HG03432 (cell line): ENCODE results near the gene BMP8B.
"Not testable (repeated sequence)": the region's sequence is repeated elsewhere in the genome, so short reads cannot be mapped to it uniquely, and the experiment has no call there.

ENCODE experiments used
- ATAC-seq: cut with Tn5 transposase; IDR thresholded peaks from one replicate; pipeline ENCODE4 v1.9.1; 2021; ENCODE audit warnings: mild to moderate bottlenecking, moderate library complexity; ENCODE audit not compliant: unreplicated experiment

BMP8B gene

DNA sequence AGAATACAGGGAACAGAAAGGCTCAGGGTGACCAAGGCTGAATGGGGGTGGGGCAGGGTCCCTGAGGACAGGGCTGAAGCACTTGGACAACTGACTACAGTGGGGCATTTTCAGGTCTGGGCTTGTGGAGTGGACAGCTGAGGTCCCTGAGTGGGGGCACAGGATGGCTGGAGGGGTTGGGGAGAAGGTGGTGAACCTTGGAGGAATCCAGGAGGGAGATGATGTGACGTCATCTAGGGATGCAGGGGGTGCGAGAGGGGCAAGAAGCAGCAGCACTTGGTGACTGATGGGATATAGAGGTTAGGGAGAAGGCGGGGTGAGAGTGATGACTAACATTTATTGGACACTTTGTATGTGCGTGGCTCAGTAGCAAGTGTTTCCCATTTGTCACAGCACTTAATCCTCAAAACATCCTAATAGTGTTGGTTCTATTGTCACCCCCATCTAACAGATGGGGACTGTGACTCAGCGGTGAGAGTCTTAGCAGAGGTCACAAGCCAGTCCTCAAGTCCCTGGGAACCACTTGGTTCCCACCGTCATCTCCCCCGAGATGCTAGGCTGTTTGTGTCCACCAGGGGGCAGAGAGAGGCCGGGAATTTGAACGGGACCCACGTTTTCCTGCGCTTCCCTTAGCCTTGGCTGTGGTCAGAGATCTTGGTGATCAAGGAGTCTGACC is 27.9 kb upstream of the BMP8B start:
- ATAC-seq, result peak; percentile 55

DNA sequence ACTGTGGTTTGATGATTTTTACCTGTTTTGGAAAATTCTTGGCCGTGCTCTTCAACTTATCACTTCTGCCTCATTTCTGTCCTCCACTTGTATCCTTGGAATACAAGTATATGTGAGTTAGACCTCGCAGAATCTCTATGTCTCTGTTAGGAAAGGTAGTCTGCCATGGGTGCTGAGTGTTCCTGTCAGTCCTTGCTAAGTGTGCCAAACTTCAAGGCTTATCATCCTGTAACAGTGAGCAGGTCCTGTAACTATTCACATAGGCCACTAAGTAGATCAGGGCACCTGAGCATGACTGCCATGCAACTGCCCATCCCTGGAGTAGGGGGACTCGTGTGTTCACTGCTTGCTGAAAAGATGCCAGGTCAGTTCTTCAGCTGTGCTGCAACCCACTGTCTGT is 24.2 kb upstream of the BMP8B start:
- ATAC-seq, result no peak

DNA sequence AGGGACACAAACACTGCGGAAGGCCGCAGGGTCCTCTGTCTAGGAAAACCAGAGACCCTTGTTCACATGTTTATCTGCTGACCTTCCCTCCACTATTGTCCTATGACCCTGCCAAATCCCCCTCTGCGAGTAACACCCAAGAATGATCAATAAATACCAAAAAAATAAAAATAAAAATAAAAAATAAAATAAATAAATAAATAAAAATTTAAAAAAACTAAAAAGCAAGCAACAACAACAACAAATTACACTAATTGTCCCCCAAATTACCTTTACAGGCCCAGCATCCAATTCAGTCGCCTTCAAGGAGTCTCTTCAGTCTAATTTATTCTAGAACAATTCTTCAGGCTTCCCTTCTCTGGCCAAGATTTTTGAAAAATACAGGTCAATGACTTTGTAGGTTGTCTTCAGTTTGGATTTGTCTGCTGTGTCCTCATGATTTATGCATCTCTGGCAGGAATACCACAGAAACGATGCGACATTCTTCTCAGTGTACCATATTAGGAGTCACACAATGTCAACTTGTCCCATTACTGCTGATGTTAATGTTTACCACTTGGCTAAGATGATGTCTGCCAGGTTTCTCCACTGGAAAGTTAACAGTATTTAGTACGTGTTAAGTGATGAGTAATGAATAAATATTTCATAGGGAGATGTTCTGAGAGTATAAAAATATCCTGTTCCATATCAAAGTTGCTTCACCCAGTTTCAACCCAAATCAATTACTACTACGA is 20.3 kb upstream of the BMP8B start:
- ATAC-seq, result no peak

DNA sequence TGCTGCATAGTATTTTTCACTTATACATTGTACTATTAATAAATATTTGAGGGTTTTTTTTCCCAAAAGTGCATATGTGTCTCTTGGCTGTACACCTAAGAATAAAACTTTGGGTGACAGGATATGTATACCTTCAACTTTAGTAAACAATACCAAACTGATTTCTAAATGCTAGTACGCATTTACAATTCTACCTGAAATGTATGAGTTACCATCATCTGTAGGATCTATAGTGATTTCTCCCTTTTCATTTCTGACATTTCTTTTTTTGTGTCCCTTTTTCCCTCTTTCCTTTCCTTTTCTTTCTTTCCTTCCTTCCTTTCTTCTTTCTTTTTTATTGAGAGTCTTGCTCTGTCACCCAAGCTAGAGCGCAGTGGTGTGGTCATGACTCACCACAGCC is 16.7 kb upstream of the BMP8B start:
- ATAC-seq, result no peak

DNA sequence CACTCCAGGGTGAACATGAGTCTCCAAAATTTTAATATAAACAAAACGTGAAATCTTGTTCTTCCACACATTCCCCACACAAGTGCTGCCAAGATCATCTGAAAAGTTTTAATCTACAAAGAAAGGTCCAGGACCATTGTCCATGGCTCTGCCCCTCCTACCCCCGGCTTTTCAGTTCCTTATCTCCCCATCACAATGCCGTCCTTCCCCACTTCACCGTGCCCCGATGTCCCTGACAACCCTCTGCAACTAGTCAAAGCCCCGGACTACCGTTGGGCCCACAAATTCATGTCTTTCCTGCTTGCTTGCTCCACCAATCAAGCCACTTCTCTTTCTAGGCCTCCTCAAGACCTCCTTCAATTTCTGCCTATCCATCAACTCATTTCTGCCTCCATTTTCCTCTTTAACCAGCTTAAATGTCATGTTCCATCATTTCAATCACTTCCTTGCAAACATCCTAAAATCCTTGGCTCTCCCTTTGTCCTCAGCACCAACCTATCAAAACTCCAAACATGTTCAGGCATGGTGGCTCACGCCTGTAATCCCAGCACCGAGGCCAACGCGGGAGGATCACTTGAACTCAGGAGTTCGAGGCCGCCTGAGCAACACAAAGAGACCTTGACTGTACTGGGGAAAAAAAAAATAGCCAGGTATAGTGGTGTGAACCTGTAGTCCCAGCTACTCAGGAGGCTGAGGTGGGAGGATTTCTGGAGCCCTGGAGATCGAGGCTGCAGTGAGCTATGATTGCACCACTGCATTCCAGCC is 14.0 kb upstream of the BMP8B start:
- ATAC-seq, result no peak

DNA sequence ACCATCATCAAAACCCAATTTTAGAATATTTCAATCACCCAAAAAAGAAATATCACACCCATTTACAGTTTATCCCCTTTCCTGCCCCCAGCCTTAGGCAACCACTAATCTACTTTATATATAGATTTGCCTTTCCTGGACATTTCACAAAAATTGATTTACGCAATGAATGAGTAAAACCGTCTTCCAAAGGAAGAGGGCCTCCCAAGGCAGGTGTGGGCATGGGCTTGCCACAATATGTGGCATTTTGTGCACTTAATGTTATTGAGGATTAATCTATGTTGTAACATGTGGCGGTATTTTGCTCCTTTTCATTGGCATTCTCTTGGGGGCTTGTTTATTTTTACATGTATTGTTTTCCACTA is 11.8 kb upstream of the BMP8B start:
- no peak for ATAC-seq

DNA sequence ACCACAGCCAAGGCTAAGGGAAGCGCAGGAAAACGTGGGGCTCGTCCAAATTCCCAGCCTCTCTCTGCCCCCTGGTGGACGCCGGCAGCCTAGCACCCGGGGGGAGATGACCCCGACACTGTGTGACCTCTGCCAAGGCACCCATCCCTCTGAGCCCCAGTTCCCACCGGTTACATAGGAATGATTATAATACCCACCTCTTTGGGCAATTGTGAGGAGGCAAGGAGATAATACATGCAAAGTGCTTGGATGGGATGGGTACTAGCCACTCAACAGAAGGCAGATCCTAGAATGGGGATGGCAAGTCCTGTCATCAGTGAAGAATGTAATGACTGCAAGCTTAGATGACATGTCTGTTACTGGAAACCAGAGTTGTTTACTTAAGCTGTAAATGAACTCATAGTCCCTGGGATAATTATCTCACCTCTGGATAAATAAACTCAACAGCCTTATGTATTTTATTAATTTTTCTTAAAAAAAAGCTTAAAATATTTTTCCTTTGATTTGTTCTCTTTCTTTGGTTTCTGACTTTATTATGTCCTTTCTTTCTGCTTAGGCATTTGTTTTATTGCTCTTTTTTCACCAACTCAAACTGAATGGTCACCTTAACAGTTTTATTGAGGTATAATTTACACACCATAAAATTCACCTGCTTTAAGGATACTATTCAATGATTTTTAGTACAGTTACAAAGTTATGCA is 11.3 kb upstream of the BMP8B start:
- peak; percentile 60 for ATAC-seq

DNA sequence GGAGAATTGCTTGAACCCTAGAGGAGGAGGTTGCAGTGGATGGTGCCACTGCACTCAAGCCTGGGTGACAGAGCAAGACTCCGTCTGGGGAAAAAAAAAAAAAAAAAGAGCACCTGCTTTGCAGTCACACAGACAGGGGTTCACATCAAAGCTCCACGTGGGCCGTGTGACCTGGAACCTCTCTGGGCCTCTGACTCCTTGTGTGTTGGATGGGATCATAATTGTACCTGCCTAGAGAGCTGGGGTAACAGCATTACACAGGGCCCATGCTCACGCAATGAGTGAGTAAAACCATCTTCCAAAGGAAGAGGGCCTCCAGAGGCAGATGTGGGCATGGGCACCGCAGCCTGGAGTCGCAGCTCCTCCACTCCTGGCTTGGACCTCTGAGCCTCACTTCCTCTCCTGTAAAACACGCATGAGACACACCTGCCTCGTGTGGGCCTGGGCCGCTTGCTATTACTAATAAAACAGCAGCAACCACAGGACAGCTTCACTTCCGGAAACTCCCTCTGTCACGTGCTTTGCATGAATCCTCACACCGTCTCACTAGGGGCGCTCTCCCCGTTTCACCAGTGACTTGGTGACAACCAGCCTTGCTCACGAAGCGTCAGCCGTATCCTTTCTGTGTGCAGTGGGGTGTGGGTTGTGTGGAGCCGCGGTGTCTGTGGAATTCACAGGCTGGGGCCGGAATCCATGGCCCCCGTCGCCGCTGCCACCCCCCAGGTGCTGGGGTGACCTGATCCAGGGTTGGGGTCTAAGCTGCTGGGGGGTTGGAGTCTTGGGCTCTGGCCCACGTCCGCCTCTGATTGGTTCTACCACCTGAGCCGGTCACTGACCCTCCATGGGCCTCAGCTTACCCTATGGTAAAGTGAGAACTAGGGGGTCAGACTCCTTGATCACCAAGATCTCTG is 10.4 kb upstream of the BMP8B start:
- peak; percentile 93 for ATAC-seq

DNA sequence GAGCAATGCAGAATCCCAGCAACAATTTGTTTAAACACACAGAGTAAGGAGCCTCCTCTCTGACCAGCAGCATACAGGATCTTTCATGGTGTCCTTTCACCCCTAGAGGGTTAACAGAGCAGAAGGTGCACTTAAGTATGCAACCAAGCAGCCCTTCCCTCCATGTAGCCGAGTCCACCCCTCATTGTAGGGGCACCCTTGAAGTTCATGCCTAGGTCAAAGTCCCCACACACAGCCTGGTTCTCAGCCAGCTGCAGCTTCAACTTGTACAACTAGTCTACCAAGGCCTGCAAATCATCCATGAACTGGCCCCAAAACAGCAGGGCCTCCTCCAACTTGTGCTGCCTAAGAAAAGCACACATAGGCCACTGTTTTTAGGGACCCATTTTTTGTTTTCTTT is 7.0 kb upstream of the BMP8B start:
- ATAC-seq, result no peak

DNA sequence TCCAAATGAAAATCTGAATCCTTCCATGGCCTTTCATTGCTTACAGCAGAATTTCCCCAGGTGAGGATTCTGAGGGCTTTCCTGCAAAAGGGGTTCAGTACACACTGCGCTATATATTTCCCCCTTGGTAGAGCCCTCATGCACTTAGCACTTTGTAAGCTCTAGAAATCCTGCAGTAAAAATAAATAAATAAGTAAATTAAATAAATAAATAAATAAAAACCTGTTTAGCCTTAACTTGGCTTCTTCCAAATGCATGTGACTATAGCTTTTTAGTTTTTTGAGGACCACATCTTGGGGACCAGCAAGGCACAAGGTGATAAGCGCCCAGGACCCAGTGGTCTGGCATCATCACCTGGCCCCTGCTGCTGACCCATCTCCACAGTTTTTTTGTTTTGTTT is 3.2 kb upstream of the BMP8B start:
- no peak for ATAC-seq

DNA sequence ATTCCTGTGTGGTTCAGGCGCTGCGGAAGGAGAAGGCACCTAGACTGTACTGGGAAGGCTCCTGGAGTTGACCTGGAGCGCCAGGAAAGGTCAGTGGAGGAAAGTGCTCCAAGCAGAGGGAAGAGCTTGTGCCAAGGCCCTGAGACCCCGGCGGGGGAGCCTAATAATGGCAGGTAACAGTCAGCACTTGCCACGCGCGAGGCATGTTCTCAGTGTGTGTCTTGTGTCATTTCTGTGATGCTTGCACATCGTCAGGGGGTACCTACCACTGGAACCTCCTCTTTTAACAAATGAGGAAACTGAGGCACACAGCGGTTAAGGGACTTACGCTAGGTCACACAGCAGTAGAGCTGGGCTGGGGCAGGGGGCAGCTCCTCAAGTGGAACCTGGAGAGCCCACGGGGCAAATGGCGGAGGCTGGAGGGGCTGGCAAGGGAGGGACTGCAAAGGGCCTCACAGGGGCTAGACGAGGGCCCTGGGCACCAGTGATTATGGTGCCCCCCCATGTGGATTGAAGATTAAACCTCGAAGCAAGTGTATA is 976 bp upstream of the BMP8B start:
- no peak for ATAC-seq

DNA sequence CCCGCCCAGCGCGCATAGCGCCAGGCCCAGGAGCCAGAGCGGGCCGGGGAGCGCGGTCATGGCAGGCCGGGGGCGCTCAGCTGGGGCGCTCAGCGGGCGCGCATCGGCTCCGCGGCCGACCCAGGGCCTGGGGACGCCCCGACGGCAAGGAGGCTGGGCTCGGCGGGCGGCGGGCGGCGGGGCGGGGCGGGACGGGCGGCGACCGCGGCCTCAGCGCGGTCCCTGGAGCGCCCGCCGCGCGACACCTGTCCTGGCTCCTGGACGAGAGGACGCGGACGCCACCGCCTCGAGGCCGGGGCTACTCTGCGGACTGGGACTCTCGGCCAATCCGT is 273 bp downstream of the BMP8B start:
- peak; percentile 31 for ATAC-seq

DNA sequence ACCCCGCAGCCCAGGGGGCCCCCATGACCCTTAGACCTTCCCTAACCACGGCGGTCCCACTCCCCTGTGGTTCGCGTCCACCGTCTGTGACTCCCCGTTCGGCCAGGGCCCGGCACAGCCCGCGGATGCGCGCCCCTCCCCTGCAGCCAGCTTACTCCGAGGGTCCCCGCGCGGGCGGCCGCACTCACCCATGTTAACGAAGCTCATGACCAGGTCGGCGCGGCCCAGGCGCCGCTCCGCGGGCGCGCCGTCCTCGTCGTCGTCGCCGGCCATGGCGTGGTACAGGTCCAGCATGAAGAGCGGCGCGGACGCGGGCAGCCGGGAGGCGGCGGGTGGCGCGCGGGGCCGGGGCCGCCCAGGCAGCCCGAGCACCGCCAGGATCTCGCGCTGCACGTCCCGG is 701 bp downstream of the BMP8B start:
- ATAC-seq, result peak; percentile 8

DNA sequence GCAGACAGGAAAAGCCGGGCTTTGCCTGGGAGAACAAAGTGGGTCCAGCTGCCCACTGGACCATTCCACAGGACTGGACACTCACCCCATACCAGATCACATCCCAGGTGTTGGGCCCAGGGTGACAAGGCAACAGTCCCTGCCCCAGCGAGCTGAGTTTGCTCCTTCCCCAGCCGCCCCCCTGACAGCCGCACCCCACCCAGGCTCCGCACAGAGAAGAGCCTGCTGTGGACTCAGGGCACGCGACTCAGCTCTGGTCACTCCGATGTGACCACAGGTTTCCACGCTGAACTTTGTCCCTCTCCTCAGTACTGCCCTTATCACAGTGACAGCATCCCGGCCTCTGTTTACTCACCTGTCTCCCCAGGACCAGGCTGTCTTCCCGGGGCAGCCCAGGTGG is 1.2 kb downstream of the BMP8B start:
- no peak for ATAC-seq

DNA sequence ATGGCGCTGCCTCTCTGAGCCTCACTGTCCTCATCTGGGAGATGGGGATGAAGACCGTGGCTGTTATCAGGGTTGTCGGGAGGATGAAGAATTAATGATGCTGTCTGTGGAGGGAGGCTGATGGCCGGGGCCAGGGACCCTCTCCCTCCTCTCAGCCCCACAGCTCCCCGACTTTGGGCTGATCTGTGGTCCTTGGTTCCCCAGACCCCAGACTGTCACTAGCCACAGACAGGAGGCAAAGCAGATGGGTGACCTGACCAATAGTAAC is 1.6 kb downstream of the BMP8B start:
- ATAC-seq, result not testable (repeated sequence)

DNA sequence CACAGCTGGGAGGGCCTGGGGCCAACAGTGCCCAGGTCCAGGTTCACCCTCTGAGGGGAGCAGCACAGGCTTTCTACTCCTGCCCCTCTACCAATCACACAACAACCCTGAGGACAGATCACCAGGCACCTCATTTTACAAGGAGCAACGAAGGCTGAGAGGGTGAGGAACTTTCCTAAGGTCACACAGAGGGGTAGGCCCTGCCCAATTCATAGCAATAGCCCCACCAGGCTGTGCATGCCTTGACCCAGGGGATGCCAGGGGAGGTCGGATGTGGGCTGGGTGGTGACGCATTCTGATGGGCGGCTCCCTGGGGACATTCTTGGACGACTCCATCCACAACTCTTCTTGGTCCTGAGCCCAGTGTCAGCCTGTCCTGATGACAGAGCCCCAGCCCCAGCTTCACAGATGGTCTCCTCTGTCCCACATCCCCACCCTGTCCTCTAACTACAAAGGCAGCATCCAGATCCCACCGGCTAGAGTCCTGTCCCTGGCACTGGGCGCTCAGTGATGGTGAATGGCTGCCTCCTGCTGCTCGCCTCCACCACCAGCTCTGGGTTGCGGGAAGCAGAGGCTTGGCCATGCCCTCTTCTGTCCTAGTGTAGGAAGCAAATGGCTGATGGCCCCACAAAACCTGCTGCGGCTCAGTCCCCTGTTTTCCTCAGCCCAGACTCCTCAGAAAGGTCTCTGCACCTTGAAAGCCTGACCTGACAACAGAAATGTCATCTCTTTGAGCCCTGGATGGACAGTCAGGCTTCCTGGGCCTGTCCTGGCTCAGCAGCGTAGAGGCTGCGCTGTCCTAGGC is 2.2 kb downstream of the BMP8B start:
- ATAC-seq, result not testable (repeated sequence)

DNA sequence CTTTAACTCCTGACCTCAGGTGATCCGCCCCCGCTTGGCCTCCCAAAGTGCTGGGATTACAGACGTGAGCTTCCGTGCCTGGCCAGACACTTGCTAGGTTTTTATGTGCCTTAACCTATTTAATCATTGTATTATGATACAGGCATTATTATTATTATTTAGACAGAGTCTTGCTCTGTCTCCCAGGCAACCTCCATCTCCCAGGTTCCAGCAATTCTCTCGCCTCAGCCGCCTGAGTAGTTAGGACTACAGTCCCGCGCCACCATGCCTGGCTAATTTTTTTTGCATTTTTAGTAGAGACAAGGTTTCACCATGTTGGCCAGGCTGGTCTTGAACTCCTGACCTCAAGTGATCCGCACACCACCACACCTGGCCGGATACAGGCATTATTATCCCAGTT is 6.0 kb downstream of the BMP8B start:
- ATAC-seq, result not testable (repeated sequence)

DNA sequence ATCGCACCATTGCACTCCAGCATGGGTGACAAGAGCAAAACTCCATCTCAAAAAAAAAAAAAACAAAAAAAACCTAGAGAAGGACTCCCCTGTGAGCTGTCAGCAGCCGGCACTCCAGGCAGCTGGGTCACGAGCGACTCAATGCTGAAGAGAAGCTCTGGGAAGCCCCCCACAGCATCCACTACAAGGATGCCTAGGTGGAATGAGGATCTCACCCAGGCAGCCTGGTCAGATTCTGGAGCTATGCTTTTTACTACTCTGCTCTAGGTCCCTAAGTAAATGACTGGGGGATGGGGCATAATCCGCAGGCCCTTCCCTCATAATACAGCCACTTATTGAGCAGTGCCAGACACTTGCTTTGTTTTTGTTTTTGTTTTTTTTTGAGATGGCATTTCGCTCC is 6.6 kb downstream of the BMP8B start:
- no peak for ATAC-seq

DNA sequence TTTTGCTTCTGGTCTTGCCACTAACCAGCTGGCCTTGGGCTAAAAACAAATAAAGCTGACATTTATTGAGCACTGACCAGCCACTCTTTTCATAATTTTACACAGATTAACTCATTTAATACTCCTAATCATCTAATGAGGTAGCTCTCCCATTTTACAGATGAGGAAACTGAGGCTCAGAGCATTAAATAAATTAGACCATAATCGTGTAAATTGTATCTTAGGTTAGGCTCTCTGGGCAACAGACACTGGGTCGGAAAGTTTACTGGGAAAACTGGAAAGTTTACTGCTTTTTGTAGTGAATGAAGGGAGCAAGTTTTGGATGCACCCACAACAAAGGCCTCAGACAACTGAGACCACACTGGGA is 7.3 kb downstream of the BMP8B start:
- ATAC-seq, result no peak

DNA sequence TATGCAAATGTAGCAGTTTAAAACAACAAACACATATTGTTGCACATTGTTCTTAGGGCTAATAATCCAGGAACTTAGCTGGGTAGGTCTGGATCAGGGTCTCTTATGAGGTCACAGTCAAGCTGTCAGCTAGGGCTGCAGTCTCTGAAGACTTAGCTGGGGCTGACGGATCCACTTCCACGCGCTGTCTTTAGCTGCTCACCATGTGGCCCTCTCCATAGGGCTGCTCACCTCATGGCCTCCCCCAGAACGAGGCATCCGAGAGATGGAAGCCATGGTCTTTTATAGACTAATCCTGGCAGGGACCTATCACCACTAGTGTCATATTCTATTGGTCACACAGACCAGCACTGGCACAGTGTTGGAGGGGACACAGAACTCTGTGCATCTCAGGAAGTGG is 8.8 kb downstream of the BMP8B start:
- ATAC-seq, result no peak
